Measurements from ENCODE around the gene FAM193A. TPM values are rescaled to one million over a fixed set of nuclear protein-coding genes. Genes with fewer than 3 reads are reported as not detected.

The FAM193A gene
- total and polyA plus RNA-seq, 9 donors, result 12.9 to 24.2 (median 19.7) TPM

GRCh38 chr4:2696423-2696822, 160.0 kb downstream of the FAM193A start:
- H3K9me3 ChIP-seq (replicated peaks; ENCODE audit: control insufficient read depth, low read depth, low read length), result no peaks in the 10 kb centered on the region
- DNase-seq, result no peak
- H3K27me3 ChIP-seq (ENCODE audit: control insufficient read depth, insufficient read depth, low read length), result no peaks in the 10 kb centered on the region
- whole genome bisulfite sequencing (ENCODE audit: insufficient coverage), result 91% methylated on average over 13 of the region's 14 CpGs
- H3K4me3 ChIP-seq (ENCODE audit: low read length), result no peak overlapping the region
- H3K36me3 ChIP-seq (ENCODE audit: control insufficient read depth, insufficient read depth, low read length), result peaks cover 86% of the 10 kb centered on the region
- H3K4me1 ChIP-seq (ENCODE audit: control insufficient read depth, insufficient read depth, low read length), result no peaks in the 10 kb centered on the region
- no peak overlapping the region for H3K27ac ChIP-seq (ENCODE audit: low read length)

GRCh38 chr4:2697995-2698414, 161.6 kb downstream of the FAM193A start:
- peaks cover 79% of the 10 kb centered on the region for H3K36me3 ChIP-seq (ENCODE audit: control insufficient read depth, insufficient read depth, low read length)
- 93% methylated on average over 6 of the region's 8 CpGs for WGBS (ENCODE audit: insufficient coverage)
- no peak overlapping the region for H3K4me3 ChIP-seq (ENCODE audit: low read length)
- H3K9me3 ChIP-seq (replicated peaks; ENCODE audit: control insufficient read depth, low read depth, low read length), result no peaks in the 10 kb centered on the region
- no peaks in the 10 kb centered on the region for H3K27me3 ChIP-seq (ENCODE audit: control insufficient read depth, insufficient read depth, low read length)
- no peaks in the 10 kb centered on the region for H3K4me1 ChIP-seq (ENCODE audit: control insufficient read depth, insufficient read depth, low read length)
- H3K27ac ChIP-seq (ENCODE audit: low read length), result no peak overlapping the region
- no peak for DNase-seq

DNA sequence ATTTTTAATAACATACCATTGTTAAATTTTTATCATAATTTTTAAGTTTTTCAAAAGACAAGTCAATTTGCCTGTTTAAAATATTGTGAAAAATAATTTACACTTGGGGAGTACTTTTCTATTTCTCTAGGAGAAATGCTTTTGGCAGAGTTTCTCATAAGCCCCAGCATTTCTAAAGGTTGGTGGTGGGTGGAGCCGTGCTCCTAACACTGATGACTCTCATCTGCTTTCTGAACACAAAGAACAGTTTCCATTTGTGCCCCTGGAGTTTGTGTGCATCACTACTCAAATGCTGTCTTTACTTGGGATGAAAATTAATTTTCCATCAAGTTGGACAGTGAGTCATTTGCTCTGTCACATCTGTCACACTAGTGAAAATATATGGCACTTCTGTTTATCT, 162.1 kb downstream of the FAM193A start:
- Histone ChIP-seq H3K4me1 (ENCODE audit: control insufficient read depth, insufficient read depth, low read length) (no peaks in the 10 kb centered on the region), H3K9me3 (replicated peaks; ENCODE audit: control insufficient read depth, low read depth, low read length) (no peaks in the 10 kb centered on the region), H3K27ac (ENCODE audit: low read length) (no peak overlapping the region), H3K27me3 (ENCODE audit: control insufficient read depth, insufficient read depth, low read length) (no peaks in the 10 kb centered on the region), H3K4me3 (ENCODE audit: low read length) (no peak overlapping the region), H3K36me3 (ENCODE audit: control insufficient read depth, insufficient read depth, low read length) (peaks cover 79% of the 10 kb centered on the region)
- no CpG with 5 or more reads among the region's 1 CpG for WGBS (ENCODE audit: insufficient coverage)
- no peak for DNase-seq

GRCh38 chr4:2698951-2699505, 162.6 kb downstream of the FAM193A start:
- 98% methylated on average over 7 of the region's 12 CpGs for WGBS (ENCODE audit: insufficient coverage)
- no peak for DNase-seq
- H3K9me3 ChIP-seq (replicated peaks; ENCODE audit: control insufficient read depth, low read depth, low read length), result no peaks in the 10 kb centered on the region
- no peak overlapping the region for H3K27ac ChIP-seq (ENCODE audit: low read length)
- H3K36me3 ChIP-seq (ENCODE audit: control insufficient read depth, insufficient read depth, low read length), result peaks cover 79% of the 10 kb centered on the region
- H3K27me3 ChIP-seq (ENCODE audit: control insufficient read depth, insufficient read depth, low read length), result no peaks in the 10 kb centered on the region
- no peaks in the 10 kb centered on the region for H3K4me1 ChIP-seq (ENCODE audit: control insufficient read depth, insufficient read depth, low read length)
- H3K4me3 ChIP-seq (ENCODE audit: low read length), result no peak overlapping the region

- WGBS (ENCODE audit: insufficient coverage), result 90% methylated on average over 6 of the region's 7 CpGs
- DNase-seq, result no peak
- no peak overlapping the region for H3K4me3 ChIP-seq (ENCODE audit: low read length)
- H3K27ac ChIP-seq (ENCODE audit: low read length), result no peak overlapping the region
- no peaks in the 10 kb centered on the region for H3K4me1 ChIP-seq (ENCODE audit: control insufficient read depth, insufficient read depth, low read length)
- no peaks in the 10 kb centered on the region for H3K27me3 ChIP-seq (ENCODE audit: control insufficient read depth, insufficient read depth, low read length)
- H3K9me3 ChIP-seq (replicated peaks; ENCODE audit: control insufficient read depth, low read depth, low read length), result no peaks in the 10 kb centered on the region
- peaks cover 79% of the 10 kb centered on the region for H3K36me3 ChIP-seq (ENCODE audit: control insufficient read depth, insufficient read depth, low read length)
Measured at GRCh38 chr4:2699534-2699933, 163.1 kb downstream of the FAM193A start.

DNA sequence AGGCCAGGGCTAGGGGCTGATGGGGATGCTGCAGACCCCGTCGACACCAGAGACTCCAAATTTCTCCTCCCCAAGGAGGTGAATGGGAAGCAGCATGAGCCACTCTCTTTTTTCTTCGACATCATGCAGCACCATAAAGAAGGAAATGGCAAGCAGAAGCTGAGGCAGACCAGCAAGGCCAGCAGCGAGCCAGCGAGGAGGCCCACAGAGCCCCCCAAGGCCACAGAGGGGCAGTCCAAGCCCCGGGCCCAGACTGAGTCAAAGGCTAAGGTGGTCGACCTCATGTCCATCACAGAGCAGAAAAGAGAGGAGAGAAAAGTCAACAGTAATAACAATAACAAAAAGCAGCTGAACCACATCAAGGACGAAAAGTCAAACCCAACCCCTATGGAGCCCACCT, 163.6 kb downstream of the FAM193A start:
- no peak for DNase-seq
- no peaks in the 10 kb centered on the region for H3K27me3 ChIP-seq (ENCODE audit: control insufficient read depth, insufficient read depth, low read length)
- peaks cover 76% of the 10 kb centered on the region for H3K36me3 ChIP-seq (ENCODE audit: control insufficient read depth, insufficient read depth, low read length)
- H3K4me3 ChIP-seq (ENCODE audit: low read length), result no peak overlapping the region
- H3K4me1 ChIP-seq (ENCODE audit: control insufficient read depth, insufficient read depth, low read length), result no peaks in the 10 kb centered on the region
- WGBS (ENCODE audit: insufficient coverage), result 96% methylated on average over 3 of the region's 8 CpGs
- no peaks in the 10 kb centered on the region for H3K9me3 ChIP-seq (replicated peaks; ENCODE audit: control insufficient read depth, low read depth, low read length)
- H3K27ac ChIP-seq (ENCODE audit: low read length), result no peak overlapping the region

GRCh38 chr4:2702361-2702760, 165.9 kb downstream of the FAM193A start:
- WGBS (ENCODE audit: insufficient coverage), result 94% methylated on average over 6 of the region's 8 CpGs
- Histone ChIP-seq H3K36me3 (ENCODE audit: control insufficient read depth, insufficient read depth, low read length) (peaks cover 68% of the 10 kb centered on the region), H3K27ac (ENCODE audit: low read length) (no peak overlapping the region), H3K9me3 (replicated peaks; ENCODE audit: control insufficient read depth, low read depth, low read length) (no peaks in the 10 kb centered on the region), H3K27me3 (ENCODE audit: control insufficient read depth, insufficient read depth, low read length) (no peaks in the 10 kb centered on the region), H3K4me3 (ENCODE audit: low read length) (no peak overlapping the region), H3K4me1 (ENCODE audit: control insufficient read depth, insufficient read depth, low read length) (no peaks in the 10 kb centered on the region)
- no peak for DNase-seq

GRCh38 chr4:2702770-2703169, 166.3 kb downstream of the FAM193A start:
- Histone ChIP-seq H3K4me3 (ENCODE audit: low read length) (no peak overlapping the region), H3K9me3 (replicated peaks; ENCODE audit: control insufficient read depth, low read depth, low read length) (no peaks in the 10 kb centered on the region), H3K27me3 (ENCODE audit: control insufficient read depth, insufficient read depth, low read length) (no peaks in the 10 kb centered on the region), H3K4me1 (ENCODE audit: control insufficient read depth, insufficient read depth, low read length) (no peaks in the 10 kb centered on the region), H3K27ac (ENCODE audit: low read length) (no peak overlapping the region), H3K36me3 (ENCODE audit: control insufficient read depth, insufficient read depth, low read length) (peaks cover 64% of the 10 kb centered on the region)
- 80% methylated on average over 1 of the region's 7 CpGs for WGBS (ENCODE audit: insufficient coverage)
- no peak for DNase-seq

- no peak for DNase-seq
- Histone ChIP-seq H3K36me3 (ENCODE audit: control insufficient read depth, insufficient read depth, low read length) (peaks cover 29% of the 10 kb centered on the region), H3K9me3 (replicated peaks; ENCODE audit: control insufficient read depth, low read depth, low read length) (no peaks in the 10 kb centered on the region), H3K4me3 (ENCODE audit: low read length) (no peak overlapping the region), H3K27me3 (ENCODE audit: control insufficient read depth, insufficient read depth, low read length) (no peaks in the 10 kb centered on the region), H3K27ac (ENCODE audit: low read length) (no peak overlapping the region), H3K4me1 (ENCODE audit: control insufficient read depth, insufficient read depth, low read length) (peaks cover 4% of the 10 kb centered on the region)
- 80% methylated on average over 6 of the region's 9 CpGs for whole genome bisulfite sequencing (ENCODE audit: insufficient coverage)
Measured at GRCh38 chr4:2712261-2712842, 175.9 kb downstream of the FAM193A start.

- no peak overlapping the region for H3K4me3 ChIP-seq (ENCODE audit: low read length)
- H3K36me3 ChIP-seq (ENCODE audit: control insufficient read depth, insufficient read depth, low read length), result peaks cover 27% of the 10 kb centered on the region
- no CpG with 5 or more reads among the region's 5 CpGs for WGBS (ENCODE audit: insufficient coverage)
- no peaks in the 10 kb centered on the region for H3K27me3 ChIP-seq (ENCODE audit: control insufficient read depth, insufficient read depth, low read length)
- DNase-seq, result no peak
- H3K4me1 ChIP-seq (ENCODE audit: control insufficient read depth, insufficient read depth, low read length), result peaks cover 4% of the 10 kb centered on the region
- H3K27ac ChIP-seq (ENCODE audit: low read length), result no peak overlapping the region
- no peaks in the 10 kb centered on the region for H3K9me3 ChIP-seq (replicated peaks; ENCODE audit: control insufficient read depth, low read depth, low read length)
Measured at GRCh38 chr4:2713337-2713736, 176.9 kb downstream of the FAM193A start.

All from muscle of leg (tissue), 11 donors.